HG03135 (cell line): ENCODE measurements around the gene BAG1.

Experiments
- ATAC-seq: cut with Tn5 transposase; IDR thresholded peaks from one replicate; pipeline ENCODE4 v1.9.1; 2021; ENCODE audit warnings: mild to moderate bottlenecking, moderate library complexity; ENCODE audit not compliant: unreplicated experiment

Gene BAG1

DNA sequence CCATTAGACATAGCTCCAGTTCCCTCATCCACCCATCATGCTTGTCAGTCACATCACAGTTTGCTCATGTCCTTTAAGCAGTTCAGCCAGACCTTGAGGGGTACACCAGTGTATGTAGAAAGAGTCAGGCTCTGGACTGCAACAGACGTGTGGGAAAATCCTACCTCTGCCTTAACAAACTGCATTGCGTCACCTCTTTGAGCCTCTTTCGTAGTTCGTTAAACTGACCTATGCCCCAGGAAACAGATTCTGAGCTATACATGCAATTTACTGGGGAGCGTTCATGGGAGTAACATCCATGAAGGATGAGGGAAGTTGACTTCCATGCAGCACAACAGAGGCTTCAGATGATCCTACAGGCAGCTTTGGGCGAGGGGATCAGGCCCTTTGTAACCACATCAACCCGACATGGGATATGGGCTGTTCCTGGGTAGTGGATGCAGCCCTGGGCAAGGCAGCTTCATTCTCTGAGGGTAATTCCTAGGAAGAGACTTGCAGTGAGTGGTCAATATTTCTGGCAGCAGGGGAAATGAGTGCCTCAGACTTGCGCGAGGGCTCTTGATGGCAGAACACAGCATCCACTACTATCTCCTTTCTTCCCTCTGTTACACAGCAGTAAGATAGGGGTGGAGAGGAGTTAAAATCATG, 20.2 kb downstream of the BAG1 start:
- ATAC-seq = no peak

GRCh38 chr9:33242609-33243134, 21.8 kb downstream of the BAG1 start:
- no peak for ATAC-seq

- no peak for ATAC-seq
Measured at GRCh38 chr9:33241298-33241697, 23.2 kb downstream of the BAG1 start.

- ATAC-seq = no peak
Measured at GRCh38 chr9:33239921-33240320, 24.6 kb downstream of the BAG1 start, which contains the start of gene SPINK4. SPINK4 (plus strand) TSS chr9:33240167; CDS start chr9:33240209, 42 bp downstream.

DNA sequence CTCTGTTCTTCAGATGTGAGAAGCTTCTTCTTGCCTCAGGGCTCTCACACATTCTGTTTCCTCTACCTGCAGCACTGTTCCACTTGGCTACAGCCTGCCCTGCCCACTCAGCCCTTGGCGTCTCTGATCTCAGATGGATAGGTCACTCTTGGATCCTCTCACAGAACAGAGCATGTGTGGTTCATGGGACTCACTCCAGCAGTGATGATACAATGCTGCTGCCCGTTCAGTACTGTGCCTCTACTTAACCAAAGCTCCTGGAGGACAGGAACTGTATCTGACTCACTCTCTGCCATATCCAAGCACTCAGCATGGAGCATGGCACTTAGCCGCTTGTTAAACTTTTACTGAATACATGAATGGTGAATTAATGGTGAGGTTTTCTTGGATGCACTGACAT, 27.9 kb downstream of the BAG1 start:
- no peak for ATAC-seq

DNA sequence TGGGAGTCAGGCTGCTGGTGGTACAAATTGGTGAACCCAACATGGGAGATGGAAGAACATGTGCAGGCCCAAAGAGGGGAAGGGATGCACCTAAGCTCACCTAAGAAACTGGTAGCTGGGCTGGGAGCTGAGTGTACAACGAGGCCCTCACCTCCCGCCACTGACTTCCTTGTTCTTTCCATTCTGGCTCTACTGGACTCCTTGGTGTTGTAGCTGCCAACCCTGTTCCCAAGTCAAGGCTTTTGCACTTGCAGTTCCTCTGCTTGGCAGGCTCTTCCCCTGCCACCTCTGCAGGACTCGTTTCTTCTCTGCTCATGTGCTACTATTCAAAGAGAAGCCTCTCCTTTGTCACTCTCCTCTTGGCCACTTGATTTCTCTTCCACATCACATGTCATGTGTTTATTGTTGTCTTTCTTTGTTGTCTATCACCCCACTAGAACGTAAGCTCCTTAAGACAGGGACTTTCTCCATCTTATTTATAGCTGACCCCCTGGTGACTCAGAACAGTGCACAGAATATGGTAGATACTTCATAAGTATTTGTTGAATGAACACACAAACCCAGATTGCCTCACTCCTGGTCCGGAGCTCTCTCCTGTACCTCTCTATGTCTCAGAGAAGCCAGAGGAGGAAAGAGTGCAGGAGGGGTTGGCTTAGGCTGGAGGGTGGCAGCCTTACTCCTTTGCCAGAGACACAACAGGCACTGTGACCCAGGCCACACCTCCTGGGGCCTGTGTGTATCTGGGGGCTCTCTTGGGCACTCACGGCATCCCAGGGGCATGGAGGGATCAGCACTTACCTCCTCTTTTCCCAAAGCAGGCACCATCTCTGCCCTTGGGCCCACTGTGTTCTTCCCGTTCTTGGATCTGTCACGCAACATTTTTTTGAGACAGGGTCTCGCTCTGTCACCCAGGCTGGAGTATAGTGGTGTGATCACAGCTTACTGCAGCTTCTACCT, 29.7 kb downstream of the BAG1 start:
- no peak for ATAC-seq

- no peak for ATAC-seq
Measured at GRCh38 chr9:33233626-33234342, 30.7 kb downstream of the BAG1 start.

DNA sequence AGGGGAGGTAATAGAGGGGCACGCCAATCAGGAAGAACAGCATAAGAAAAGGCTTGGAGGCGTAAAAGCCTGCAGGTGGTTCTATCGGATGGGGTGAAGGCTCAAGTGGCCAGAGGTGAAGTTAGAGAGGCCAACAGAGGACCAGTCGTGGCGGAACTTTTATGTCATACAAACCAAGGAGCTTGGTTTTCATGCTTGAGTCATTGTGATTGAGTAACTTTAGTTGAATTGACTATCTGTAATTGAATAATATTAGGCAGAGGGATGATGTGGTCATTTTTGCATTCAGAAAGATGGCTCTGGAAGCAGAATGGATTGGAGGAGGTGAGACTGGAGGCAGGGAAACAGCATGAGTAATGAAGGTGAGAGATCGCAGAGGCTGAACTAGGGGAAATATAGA, 31.7 kb downstream of the BAG1 start:
- no peak for ATAC-seq

DNA sequence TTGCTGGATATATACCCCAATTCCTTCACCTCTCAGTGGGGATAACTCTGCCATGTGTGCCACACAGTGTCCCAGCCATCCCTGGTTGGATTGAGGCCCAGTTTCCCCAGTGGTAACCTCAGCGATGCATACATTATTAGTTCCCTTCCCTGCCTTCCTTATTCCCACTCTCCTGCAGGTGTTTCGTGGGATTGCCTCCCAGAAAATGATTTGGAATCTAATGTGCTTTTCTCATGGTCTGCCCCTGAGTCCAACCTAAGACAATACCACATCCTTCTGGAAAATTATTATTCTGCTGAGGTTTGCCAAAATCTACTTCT, 32.9 kb downstream of the BAG1 start:
- no peak for ATAC-seq

DNA sequence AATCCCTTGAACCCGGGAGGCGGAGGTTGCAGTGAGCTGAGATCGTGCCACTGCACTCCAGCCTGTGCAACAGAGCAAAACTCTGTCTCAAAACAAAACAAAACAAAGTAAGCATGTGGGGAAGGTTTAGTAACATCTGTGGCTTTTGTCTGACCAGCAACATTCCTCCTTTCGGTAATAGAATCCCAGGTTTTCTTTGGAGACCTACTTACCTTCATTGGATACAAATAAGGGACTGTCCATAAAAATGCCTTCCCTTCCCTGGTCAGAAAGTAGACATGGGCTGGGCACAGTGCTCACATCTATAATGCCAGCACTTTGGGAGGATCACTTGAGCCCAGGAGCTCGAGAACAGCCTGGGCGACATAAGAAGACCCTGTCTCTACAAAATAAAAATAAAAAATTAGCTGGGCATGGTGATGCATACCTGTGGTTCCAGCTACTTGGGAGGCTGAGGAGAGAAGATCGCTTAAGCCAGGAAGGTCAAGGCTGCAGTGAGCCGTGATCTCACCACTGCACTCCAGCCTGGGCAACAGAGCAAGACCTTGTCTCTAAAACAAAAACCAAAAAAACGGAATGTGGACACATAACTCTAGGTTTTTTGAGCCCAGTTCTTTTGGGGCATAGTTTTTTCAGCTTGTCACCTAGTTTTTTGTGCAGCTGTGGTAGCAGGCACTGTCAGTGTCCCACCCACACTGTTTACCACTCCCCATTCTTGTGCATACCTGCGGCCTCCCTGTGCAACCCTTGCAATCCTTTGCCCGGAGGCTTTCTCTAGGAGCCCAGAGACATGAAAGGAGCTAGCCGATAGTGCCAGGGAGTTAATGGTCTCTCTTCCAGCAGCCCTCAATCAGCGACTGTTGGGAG, 33.5 kb downstream of the BAG1 start:
- no peak for ATAC-seq

- ATAC-seq = no peak
Measured at GRCh38 chr9:33229359-33230114, 35.0 kb downstream of the BAG1 start.

- no peak for ATAC-seq
Measured at GRCh38 chr9:33228606-33229005, 35.9 kb downstream of the BAG1 start.

- ATAC-seq = no peak
Measured at GRCh38 chr9:33227741-33228140, 36.8 kb downstream of the BAG1 start.

- ATAC-seq = no peak
Measured at GRCh38 chr9:33227008-33227398, 37.5 kb downstream of the BAG1 start.

DNA sequence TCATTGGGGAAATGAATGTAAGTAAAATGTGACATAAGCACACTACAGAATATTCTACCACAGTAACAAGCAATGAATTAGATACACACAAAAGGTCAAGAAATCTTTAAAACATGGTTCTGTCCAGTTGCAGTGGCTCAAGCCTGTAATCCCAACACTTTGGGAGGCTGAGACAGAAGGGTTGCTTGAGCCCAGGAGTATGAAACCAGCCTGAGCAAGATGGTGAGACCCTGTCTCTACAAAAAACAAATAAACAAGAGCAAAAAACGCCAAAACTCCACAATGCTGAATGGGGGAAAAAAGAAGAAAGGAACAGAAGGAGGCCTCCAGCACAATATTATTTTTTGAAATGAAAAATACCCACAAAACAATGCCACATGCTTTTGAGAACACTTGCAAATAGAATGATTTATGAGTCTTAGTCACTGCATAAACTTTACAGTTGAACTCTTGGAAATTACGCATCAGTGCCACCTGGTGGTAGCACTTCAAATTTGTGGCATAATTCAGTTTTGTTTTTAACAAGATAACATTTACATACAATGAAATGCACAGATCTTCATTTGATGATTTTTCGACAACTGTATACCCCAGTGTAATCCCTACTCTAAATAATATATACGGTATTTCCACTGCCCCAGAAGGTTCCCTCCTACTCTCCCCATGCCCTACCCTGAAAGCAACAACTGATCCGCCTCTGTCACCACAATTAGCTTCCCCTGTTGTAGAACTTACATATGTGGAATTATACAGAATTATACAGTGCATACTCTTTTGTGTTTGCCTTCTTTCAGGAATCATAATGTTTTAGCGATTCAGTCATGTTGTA, 39.0 kb downstream of the BAG1 start:
- no peak for ATAC-seq

DNA sequence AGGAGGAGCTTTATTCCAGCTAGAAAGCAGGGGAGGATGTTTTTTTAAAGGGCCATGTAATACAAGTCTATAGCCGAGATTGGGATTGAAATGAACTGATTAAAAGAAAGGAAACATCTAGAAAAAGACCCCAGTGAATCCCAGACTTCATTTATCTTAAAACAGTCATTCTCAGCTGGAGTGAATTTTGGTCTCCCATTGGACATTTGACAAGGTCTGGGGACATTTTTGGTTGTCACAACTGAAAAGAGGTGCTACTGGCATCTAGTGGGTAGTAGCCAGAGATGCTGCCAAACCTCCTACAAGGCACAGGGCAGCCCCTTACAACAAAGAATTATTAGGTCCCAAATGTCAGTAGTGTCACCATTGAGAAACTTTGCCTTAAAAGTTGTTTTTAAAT, 40.8 kb downstream of the BAG1 start:
- ATAC-seq = no peak

- no peak for ATAC-seq
Measured at GRCh38 chr9:33222031-33222430, 42.5 kb downstream of the BAG1 start.

DNA sequence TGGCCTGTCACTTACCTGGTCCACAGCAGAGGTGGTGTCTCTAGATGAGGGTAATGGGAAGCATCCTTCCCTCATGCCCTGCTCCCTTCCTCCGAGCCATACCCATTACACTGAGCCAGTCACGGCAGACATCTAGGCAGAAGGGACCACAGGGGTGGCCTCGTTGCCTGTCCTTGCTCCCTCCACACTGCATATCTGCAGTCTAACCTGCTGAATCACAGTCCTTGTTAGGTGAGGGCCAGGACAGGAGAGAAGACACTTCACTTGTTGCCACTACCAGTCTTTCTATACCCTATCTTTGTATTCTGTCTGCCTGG, 43.0 kb downstream of the BAG1 start:
- ATAC-seq = no peak
